GM21825 (cell line): ENCODE results near the gene MSRB1.
"Not testable (repeated sequence)": the region's sequence is repeated elsewhere in the genome, so short reads cannot be mapped to it uniquely, and the experiment has no call there.

Experiments
- ATAC-seq: cut with Tn5 transposase; IDR thresholded peaks from one replicate; pipeline ENCODE4 v1.9.1; 2021; ENCODE audit warnings: mild to moderate bottlenecking, moderate library complexity; ENCODE audit not compliant: unreplicated experiment

Gene MSRB1

DNA sequence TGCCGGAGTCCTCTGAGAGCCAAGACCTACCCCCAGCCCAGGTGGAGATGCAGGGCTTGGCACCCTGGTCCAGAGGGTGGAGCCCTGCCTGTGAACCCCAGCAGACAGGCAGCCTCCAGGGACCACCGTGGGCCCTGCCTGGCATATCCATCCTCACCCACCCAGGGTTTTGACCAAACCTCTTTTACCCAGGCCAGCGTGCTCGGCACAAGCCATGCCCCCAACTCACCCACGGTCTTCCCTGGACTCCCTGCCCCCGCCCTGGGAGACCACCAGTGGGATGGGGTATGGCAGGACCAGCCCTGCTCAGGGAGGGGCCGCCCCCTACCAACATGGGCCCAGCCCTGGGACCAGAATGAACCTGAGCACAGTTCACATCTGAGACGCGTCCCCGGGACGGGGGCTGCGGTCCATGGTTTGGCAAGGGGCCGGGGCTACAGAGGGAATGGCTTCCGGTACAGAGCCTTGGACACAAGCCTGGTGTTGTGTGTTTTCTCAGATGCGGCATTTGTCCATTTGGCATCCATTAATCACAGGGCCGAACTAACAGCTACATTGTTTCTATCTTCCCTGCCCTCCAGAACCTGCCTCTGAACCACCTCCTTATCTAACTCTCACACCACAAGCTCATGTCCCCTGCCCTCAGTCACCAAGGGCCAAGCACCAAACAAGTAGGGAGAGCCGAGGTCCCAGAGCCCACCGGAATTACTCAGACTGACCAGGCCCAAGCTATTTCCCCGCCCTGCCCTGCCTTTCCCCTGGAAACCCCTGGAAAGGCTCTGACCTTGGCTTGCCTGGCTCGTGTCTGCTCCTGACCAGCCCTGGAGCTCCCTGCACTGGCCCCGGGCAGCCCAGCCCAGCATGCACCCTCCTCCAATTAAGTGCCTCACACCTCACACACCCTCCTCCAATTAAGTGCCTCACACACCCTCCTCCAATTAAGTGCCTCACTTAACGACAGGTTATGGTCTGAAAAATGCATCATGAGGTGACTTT lies 38.9 kb downstream of the MSRB1 start:
- no peak for ATAC-seq

- no peak for ATAC-seq
Observed at GRCh38 chr16:1903220-1903574, 39.8 kb downstream of the MSRB1 start.

DNA sequence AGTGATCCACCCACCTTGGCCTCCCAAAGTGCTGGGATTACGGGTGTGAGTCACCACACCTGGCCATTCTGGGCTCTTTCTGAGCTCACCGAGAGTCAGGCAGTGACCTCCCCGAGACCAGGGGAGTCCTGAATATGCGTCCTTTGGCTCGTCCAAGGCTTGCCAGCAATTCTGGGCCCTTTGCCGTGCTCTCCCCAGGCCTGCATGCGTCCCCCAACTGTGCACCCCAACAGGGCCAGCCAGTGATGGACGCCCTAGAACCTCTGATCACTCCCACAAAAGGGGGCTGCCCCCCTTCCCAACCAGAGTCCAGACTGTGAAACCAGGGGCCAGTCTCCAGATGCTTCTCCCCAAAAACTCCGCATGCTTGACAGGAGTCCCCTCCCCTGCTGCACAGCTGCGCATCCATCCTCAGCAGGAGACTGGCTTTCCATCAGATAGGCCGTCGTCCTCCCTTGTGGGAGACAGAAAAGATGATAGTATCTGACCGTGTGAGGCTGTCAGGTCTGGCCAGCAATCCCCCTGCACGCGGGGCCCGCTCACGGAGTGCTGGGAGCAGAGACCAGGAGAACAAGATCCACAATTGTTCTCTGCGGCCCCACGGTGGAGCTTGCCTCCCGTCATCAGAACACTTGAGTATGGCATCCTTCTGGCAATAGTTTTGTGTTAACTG lies 40.3 kb downstream of the MSRB1 start:
- ATAC-seq = no peak

- ATAC-seq = no peak
Observed at GRCh38 chr16:1900452-1900774, 42.6 kb downstream of the MSRB1 start.

DNA sequence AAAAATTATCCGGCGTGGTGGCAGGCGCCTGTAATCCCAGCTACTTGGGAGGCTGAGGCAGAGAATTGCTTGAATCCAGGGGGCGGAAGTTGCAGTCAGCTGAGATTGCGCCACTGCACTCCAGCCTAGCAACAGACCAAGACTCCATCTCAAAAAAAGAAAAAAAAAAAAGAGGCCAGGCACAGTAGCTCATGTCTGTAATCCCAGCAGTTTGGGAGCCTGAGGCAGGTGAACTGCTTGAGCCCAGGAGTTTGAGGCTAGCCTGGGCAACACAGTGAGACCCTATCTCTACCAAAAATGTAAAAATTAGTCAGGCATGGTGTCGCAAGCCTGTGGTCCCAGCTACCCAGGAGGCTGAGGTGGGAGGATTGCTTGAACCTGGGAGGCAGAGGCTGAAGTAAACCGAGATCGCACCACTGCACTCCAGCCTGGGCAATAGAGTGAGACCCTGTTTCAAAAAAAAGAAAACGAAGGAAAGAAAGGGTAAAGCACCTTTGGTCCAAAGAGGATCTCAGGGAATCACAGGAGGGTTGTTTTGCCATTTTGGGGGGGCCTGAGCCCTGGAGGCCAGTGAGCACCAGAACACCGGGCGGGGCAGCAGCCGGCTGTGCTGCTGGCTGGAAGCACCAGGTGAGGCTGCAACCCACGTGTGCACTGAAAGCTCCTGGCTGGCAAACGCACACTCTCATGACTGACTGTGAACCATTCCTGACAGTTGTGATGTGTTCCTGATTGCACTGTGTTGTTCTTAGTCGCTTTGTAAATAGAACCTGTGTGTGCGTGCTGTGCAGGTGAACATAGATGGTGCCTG lies 43.2 kb downstream of the MSRB1 start:
- no peak for ATAC-seq

GRCh38 chr16:1897692-1898091 lies 45.3 kb downstream of the MSRB1 start:
- ATAC-seq = not testable (repeated sequence)

- ATAC-seq = no peak
Observed at GRCh38 chr16:1895949-1896675, 46.9 kb downstream of the MSRB1 start.

- ATAC-seq = no peak
Observed at GRCh38 chr16:1895068-1895467, 47.9 kb downstream of the MSRB1 start.

DNA sequence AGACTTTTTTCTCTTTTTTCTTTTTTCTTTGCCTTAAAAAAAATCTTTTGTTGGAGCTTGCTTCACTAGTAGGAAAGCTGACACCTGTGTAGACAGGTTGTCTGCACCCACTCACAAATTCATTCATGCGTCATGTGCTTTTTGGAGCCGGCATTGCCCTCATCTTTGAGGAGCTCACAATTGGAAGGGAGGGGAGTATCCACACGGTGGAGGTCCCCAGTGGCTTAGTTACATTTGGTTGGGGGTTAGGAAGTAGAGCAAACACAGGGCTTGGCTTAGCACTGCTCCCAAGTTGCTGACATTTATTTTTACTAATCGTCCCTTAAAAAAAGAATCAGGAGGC lies 52.3 kb downstream of the MSRB1 start:
- no peak for ATAC-seq

- no peak for ATAC-seq
Observed at GRCh38 chr16:1890024-1890707, 52.8 kb downstream of the MSRB1 start.
